ENCODE results near the gene DZANK1. TPM values are rescaled to one million over a fixed set of nuclear protein-coding genes. Genes with fewer than 3 reads are reported as not detected.

The DZANK1 gene
- total RNA-seq, 1 donor from 2014 or later: 1.9 TPM

- TF ChIP-seq CTCF (IDR thresholded peaks at IDR 0.05): peak; percentile 12
- Mint-ChIP-seq H3K27me3 (ENCODE audit: low read depth) (no peaks in the 10 kb centered on the region), H3K36me3 (ENCODE audit: low read depth) (no peaks in the 10 kb centered on the region), H3K4me3 (ENCODE audit: unreplicated experiment) (peak within 1 kb of the TSS; percentile 99), H3K4me1 (ENCODE audit: low read depth) (peaks cover 14% of the 10 kb centered on the region), H3K9me3 (ENCODE audit: low read depth) (no peaks in the 10 kb centered on the region), H3K27ac (ENCODE audit: unreplicated experiment) (peak within 1 kb of the TSS; percentile 90)
- peak; percentile 95 for DNase-seq (ENCODE audit: low spot score)
Observed at GRCh38 chr20:18496740-18497592, 30.1 kb upstream of the DZANK1 start, which contains the start of gene RBBP9. Gene RBBP9, minus strand, starts transcription at chr20:18497225. Its CDS starts 58 bp downstream, at chr20:18497167.

DNA sequence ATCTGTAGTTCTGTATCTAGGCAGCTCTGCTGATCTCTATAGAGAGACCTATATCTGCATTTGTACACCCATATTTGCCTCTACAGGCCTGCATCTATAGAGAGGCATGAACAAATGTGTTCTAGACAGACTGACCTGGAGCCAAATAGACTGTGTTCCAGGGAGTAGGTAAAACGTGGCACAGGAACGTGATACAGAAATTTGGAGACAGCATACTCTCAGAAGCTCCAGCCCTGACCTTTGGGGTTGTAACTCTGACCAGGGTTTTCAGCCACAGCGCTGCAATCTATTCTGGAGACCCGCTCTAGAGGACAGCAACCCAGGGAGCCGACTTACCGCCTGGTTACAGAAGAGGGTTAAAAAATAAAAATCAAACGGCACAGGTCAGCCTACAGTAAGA lies 29.2 kb upstream of the DZANK1 start:
- TF ChIP-seq CTCF (IDR thresholded peaks at IDR 0.05): no peak
- no peaks in the 10 kb centered on the region for H3K9me3 Mint-ChIP-seq (ENCODE audit: low read depth)
- H3K27ac Mint-ChIP-seq (ENCODE audit: unreplicated experiment): peak overlapping the region; percentile 8
- H3K4me3 Mint-ChIP-seq (ENCODE audit: unreplicated experiment): peak overlapping the region; percentile 99
- peaks cover 14% of the 10 kb centered on the region for H3K4me1 Mint-ChIP-seq (ENCODE audit: low read depth)
- peaks cover 2% of the 10 kb centered on the region for H3K36me3 Mint-ChIP-seq (ENCODE audit: low read depth)
- H3K27me3 Mint-ChIP-seq (ENCODE audit: low read depth): no peaks in the 10 kb centered on the region
- no peak for DNase-seq (ENCODE audit: low spot score)

- Mint-ChIP-seq H3K27me3 (ENCODE audit: low read depth) (no peaks in the 10 kb centered on the region), H3K4me3 (ENCODE audit: unreplicated experiment) (no peak overlapping the region), H3K36me3 (ENCODE audit: low read depth) (peaks cover 13% of the 10 kb centered on the region), H3K27ac (ENCODE audit: unreplicated experiment) (no peak overlapping the region), H3K4me1 (ENCODE audit: low read depth) (no peaks in the 10 kb centered on the region), H3K9me3 (ENCODE audit: low read depth) (no peaks in the 10 kb centered on the region)
- TF ChIP-seq CTCF (IDR thresholded peaks at IDR 0.05): no peak
- no peak for DNase-seq (ENCODE audit: low spot score)
Observed at GRCh38 chr20:18488301-18488700, 21.5 kb upstream of the DZANK1 start.

GRCh38 chr20:18481596-18481995 lies 14.8 kb upstream of the DZANK1 start:
- no peak for DNase-seq (ENCODE audit: low spot score)
- no peak overlapping the region for H3K27ac Mint-ChIP-seq (ENCODE audit: unreplicated experiment)
- H3K36me3 Mint-ChIP-seq (ENCODE audit: low read depth): peaks cover 18% of the 10 kb centered on the region
- no peaks in the 10 kb centered on the region for H3K9me3 Mint-ChIP-seq (ENCODE audit: low read depth)
- no peaks in the 10 kb centered on the region for H3K4me1 Mint-ChIP-seq (ENCODE audit: low read depth)
- no peak for TF ChIP-seq CTCF (IDR thresholded peaks at IDR 0.05)
- H3K4me3 Mint-ChIP-seq (ENCODE audit: unreplicated experiment): no peak overlapping the region
- no peaks in the 10 kb centered on the region for H3K27me3 Mint-ChIP-seq (ENCODE audit: low read depth)

GRCh38 chr20:18477821-18478220 lies 11.0 kb upstream of the DZANK1 start:
- DNase-seq (ENCODE audit: low spot score): no peak
- H3K27ac Mint-ChIP-seq (ENCODE audit: unreplicated experiment): no peak overlapping the region
- no peaks in the 10 kb centered on the region for H3K4me1 Mint-ChIP-seq (ENCODE audit: low read depth)
- no peaks in the 10 kb centered on the region for H3K27me3 Mint-ChIP-seq (ENCODE audit: low read depth)
- peaks cover 24% of the 10 kb centered on the region for H3K36me3 Mint-ChIP-seq (ENCODE audit: low read depth)
- no peak for TF ChIP-seq CTCF (IDR thresholded peaks at IDR 0.05)
- no peak overlapping the region for H3K4me3 Mint-ChIP-seq (ENCODE audit: unreplicated experiment)
- H3K9me3 Mint-ChIP-seq (ENCODE audit: low read depth): no peaks in the 10 kb centered on the region

Measured in chondrocyte (in vitro differentiated cells).